Nephron progenitor cell (in vitro differentiated cells): ENCODE measurements around the gene PBRM1.
A peak's percentile ranks its signal among the peaks of the same experiment; 100 is the strongest.

Source experiments
- DNase-seq: peaks from one replicate; pipeline ENCODE4 v3.0.0; 2021
- H3K27ac Mint-ChIP-seq: 2 replicates; pipeline ENCODE4 v1.8.0; 2021; ENCODE audit warnings: mild to moderate bottlenecking, moderate library complexity, mixed read lengths
- H3K27me3 Mint-ChIP-seq: 2 replicates; pipeline ENCODE4 v1.8.0; 2021; ENCODE audit warnings: mild to moderate bottlenecking, low read depth, mixed read lengths; ENCODE audit not compliant: poor library complexity
- H3K36me3 Mint-ChIP-seq: 2 replicates; pipeline ENCODE4 v1.8.0; 2021; ENCODE audit warnings: low read depth, mixed read lengths
- H3K4me1 Mint-ChIP-seq: 2 replicates; pipeline ENCODE4 v1.8.0; 2021; ENCODE audit warnings: mixed read lengths
- H3K4me3 Mint-ChIP-seq: 2 replicates; pipeline ENCODE4 v1.8.0; 2021; ENCODE audit warnings: mild to moderate bottlenecking, moderate library complexity, mixed read lengths
- H3K9me3 Mint-ChIP-seq: 2 replicates; pipeline ENCODE4 v1.8.0; 2021; ENCODE audit warnings: mild to moderate bottlenecking, moderate library complexity, mixed read lengths
- CTCF ChIP-seq: fragments of 200-600 bp; sonication (generic); IDR thresholded peaks from 2 replicates; pipeline ENCODE4 v1.5.0; 2021; ENCODE audit warnings: antibody characterized with exemption

Gene PBRM1

DNA sequence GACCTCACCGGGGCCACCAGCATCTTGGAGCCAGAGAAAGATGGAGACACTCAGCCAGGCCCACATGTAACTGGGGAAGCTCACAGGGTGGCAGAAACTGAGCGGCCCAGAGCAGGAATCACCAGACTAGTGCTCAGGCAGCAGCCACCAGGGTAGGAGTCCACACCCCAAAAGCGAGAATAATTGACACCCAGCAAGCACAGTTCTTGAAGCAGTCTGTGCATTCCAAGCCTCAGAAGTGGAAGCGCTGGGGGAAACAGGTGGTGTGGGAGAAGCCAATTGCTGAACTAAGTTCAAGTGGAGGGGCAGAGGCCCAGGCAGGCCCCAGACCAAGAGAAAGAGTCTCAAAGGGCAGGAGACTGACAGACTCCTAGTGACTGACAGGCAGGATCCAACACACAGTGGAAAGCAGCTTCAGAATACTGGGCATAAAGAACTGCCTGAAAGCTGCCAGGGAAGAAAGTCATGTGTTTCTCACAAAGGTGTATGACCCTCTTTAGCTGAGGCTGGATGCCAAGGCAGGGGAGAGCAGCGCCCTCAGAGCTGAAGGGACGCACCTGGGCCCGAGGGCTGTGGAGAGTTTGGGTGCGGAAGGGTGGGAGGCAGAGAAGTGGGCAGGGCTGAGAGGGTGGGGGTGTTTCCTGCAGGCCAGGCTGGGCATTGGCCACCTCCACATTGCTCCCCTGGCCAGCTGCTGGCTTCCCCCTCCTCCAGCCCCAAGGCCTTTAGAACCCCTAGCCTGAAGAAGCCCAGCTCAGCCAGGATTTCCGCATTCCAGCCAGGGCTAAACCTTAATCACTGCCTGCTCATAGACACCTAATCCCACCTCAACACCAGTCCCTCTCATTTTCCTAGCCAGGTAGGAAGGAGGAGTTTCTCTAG, 159.8 kb downstream of the PBRM1 start:
- H3K27ac Mint-ChIP-seq = peak overlapping the region; percentile 57
- no peak for DNase-seq
- no peaks in the 10 kb centered on the region for H3K9me3 Mint-ChIP-seq
- H3K4me1 Mint-ChIP-seq = peaks cover 39% of the 10 kb centered on the region
- no peak for TF ChIP-seq CTCF
- no peaks in the 10 kb centered on the region for H3K27me3 Mint-ChIP-seq
- H3K4me3 Mint-ChIP-seq = no peak overlapping the region
- H3K36me3 Mint-ChIP-seq = peaks cover 36% of the 10 kb centered on the region

GRCh38 chr3:52524752-52525679, 160.7 kb downstream of the PBRM1 start:
- TF ChIP-seq CTCF = no peak
- DNase-seq = no peak
- Mint-ChIP-seq H3K4me1 (peaks cover 35% of the 10 kb centered on the region), H3K27ac (peak overlapping the region; percentile 57), H3K9me3 (no peaks in the 10 kb centered on the region), H3K36me3 (peaks cover 36% of the 10 kb centered on the region), H3K27me3 (no peaks in the 10 kb centered on the region), H3K4me3 (no peak overlapping the region)

- Mint-ChIP-seq H3K27me3 (no peaks in the 10 kb centered on the region), H3K27ac (peak overlapping the region; percentile 29), H3K36me3 (peaks cover 32% of the 10 kb centered on the region), H3K4me1 (peaks cover 28% of the 10 kb centered on the region), H3K9me3 (no peaks in the 10 kb centered on the region), H3K4me3 (no peak overlapping the region)
- TF ChIP-seq CTCF = no peak
- no peak for DNase-seq
Measured at GRCh38 chr3:52524258-52524751, 161.4 kb downstream of the PBRM1 start.

- Mint-ChIP-seq H3K4me3 (no peak overlapping the region), H3K36me3 (peaks cover 28% of the 10 kb centered on the region), H3K9me3 (no peaks in the 10 kb centered on the region), H3K4me1 (peaks cover 24% of the 10 kb centered on the region), H3K27me3 (no peaks in the 10 kb centered on the region), H3K27ac (peak overlapping the region; percentile 29)
- no peak for DNase-seq
- TF ChIP-seq CTCF = no peak
Measured at GRCh38 chr3:52523386-52524257, 162.1 kb downstream of the PBRM1 start.

- no peak for DNase-seq
- peaks cover 23% of the 10 kb centered on the region for H3K36me3 Mint-ChIP-seq
- no peak overlapping the region for H3K4me3 Mint-ChIP-seq
- peaks cover 22% of the 10 kb centered on the region for H3K4me1 Mint-ChIP-seq
- TF ChIP-seq CTCF = no peak
- peaks cover 7% of the 10 kb centered on the region for H3K27me3 Mint-ChIP-seq
- no peak overlapping the region for H3K27ac Mint-ChIP-seq
- H3K9me3 Mint-ChIP-seq = no peaks in the 10 kb centered on the region
Measured at GRCh38 chr3:52522651-52523251, 163.0 kb downstream of the PBRM1 start.
